Esophagus squamous epithelium (tissue), 4 donors: ENCODE data around the gene CEP164.

Experiments
- CTCF ChIP-seq, 6 experiments: fragments of 450-650 bp in 4 of 6; fragments of 200-600 bp in 2 of 6; sonication (generic) in 2 of 6; IDR thresholded peaks; one replicate each; pipeline ENCODE4 v1.5.1; 2016 to 2019; ENCODE audit warnings: antibody characterized with exemption in 6 of 6, mild to moderate bottlenecking in 4 of 6, moderate library complexity in 4 of 6
- POLR2A ChIP-seq, 4 donors: fragments of 450-650 bp; IDR thresholded peaks; one replicate each; pipeline ENCODE4 v1.6.1; 2017; ENCODE audit warnings: antibody characterized with exemption in 4 of 4, mild to moderate bottlenecking in 4 of 4, moderate library complexity in 3 of 4

DNA sequence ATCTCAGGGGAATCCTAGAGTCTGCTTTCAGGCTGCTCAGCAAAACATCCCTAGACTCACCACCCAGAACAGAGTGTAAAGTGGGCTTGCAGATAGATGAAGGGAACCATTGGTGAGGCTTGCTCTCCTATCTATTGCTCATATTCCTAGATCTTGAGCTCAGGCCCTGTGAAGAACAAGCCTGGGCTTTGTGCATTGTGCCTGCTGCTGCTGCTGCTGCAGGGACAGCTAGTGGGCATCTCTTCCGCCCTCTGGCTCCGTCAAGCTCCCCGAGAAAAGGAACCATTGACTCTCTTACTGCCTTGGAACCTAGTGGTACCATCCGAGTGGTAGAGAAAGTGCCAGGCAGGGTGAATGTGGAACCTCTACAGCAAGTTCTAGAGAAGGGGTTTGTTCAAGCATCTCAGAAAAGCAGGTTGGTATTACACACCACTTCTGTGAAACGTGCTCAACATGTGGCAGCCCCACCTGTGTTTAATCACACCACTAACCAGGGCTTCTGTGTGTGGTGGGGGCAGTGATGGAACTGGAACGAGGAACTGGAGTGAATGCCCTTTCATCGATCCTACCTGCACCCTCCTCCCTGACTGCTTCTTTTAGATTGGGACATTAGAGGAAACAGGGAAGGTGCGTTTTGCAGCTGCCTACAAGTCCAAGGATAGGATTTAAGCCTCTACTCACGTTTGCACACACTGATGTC lies 32.1 kb upstream of the CEP164 start:
- TF ChIP-seq CTCF (IDR thresholded peaks at IDR 0.05) (no peak), POLR2A (IDR thresholded peaks at IDR 0.05) (no peak)
